GM19351 (cell line): Measurements from ENCODE around the gene HVCN1.
A peak's percentile ranks its signal among the peaks of the same experiment; 100 is the strongest.
"Not testable (repeated sequence)": the region's sequence is repeated elsewhere in the genome, so short reads cannot be mapped to it uniquely, and the experiment has no call there.

Experiments used
- ATAC-seq: cut with Tn5 transposase; IDR thresholded peaks from one replicate; pipeline ENCODE4 v1.9.1; 2021; ENCODE audit warnings: mild to moderate bottlenecking, moderate library complexity; ENCODE audit not compliant: unreplicated experiment

The HVCN1 gene

GRCh38 chr12:110688446-110689280 is at the start of gene HVCN1:
TSS of gene HVCN1 (minus strand) at chr12:110689115. CDS start at chr12:110683245, 5,870 bp downstream.
- peak; percentile 25 for ATAC-seq

- ATAC-seq: no peak
Measured at GRCh38 chr12:110737532-110737931, 48.6 kb upstream of the HVCN1 start.

- ATAC-seq: not testable (repeated sequence)
Measured at GRCh38 chr12:110737016-110737415, 48.1 kb upstream of the HVCN1 start.

- no peak for ATAC-seq
Measured at GRCh38 chr12:110733900-110734299, 45.0 kb upstream of the HVCN1 start.

- no peak for ATAC-seq
Measured at GRCh38 chr12:110733089-110733715, 44.3 kb upstream of the HVCN1 start.

GRCh38 chr12:110732572-110732971 is 43.7 kb upstream of the HVCN1 start:
- ATAC-seq: no peak

GRCh38 chr12:110731479-110731878 is 42.6 kb upstream of the HVCN1 start:
- ATAC-seq: no peak

- ATAC-seq: no peak
Measured at GRCh38 chr12:110728628-110729027, 39.7 kb upstream of the HVCN1 start.

GRCh38 chr12:110726708-110727369 is 37.9 kb upstream of the HVCN1 start:
- ATAC-seq: no peak

GRCh38 chr12:110726028-110726427 is 37.1 kb upstream of the HVCN1 start:
- no peak for ATAC-seq

- no peak for ATAC-seq
Measured at GRCh38 chr12:110725267-110725666, 36.4 kb upstream of the HVCN1 start.

GRCh38 chr12:110722892-110723291 is 34.0 kb upstream of the HVCN1 start:
- not testable (repeated sequence) for ATAC-seq

GRCh38 chr12:110721570-110721969 is 32.7 kb upstream of the HVCN1 start:
- ATAC-seq: no peak

GRCh38 chr12:110720516-110720915 is 31.6 kb upstream of the HVCN1 start:
- ATAC-seq: no peak

- ATAC-seq: no peak
Measured at GRCh38 chr12:110718222-110718908, 29.4 kb upstream of the HVCN1 start.

- ATAC-seq: no peak
Measured at GRCh38 chr12:110717037-110717436, 28.1 kb upstream of the HVCN1 start.

- no peak for ATAC-seq
Measured at GRCh38 chr12:110708917-110709316, 20.0 kb upstream of the HVCN1 start.

- no peak for ATAC-seq
Measured at GRCh38 chr12:110705309-110705708, 16.4 kb upstream of the HVCN1 start.

- ATAC-seq: no peak
Measured at GRCh38 chr12:110704750-110705149, 15.8 kb upstream of the HVCN1 start.

- no peak for ATAC-seq
Measured at GRCh38 chr12:110704231-110704630, 15.3 kb upstream of the HVCN1 start.

- ATAC-seq: no peak
Measured at GRCh38 chr12:110702081-110702480, 13.2 kb upstream of the HVCN1 start.
